OCI-LY1 (cell line): Measurements from ENCODE around the gene SCFD1.

ENCODE experiments used
- H2AFZ ChIP-seq: fragments of 200-600 bp; sonication (generic), shearing (Covaris generic); 2 replicates; pipeline ENCODE4 v1.6.0; 2014; ENCODE audit warnings: antibody characterized with exemption, mild to moderate bottlenecking, low read length
- H3F3A ChIP-seq: fragments of 200-600 bp; sonication (generic), shearing (Covaris generic); 2 replicates; pipeline ENCODE4 v1.6.0; 2014; ENCODE audit warnings: mild to moderate bottlenecking, antibody characterized with exemption, low read length, moderate library complexity; ENCODE audit not compliant: insufficient read depth
- H3K27ac ChIP-seq: fragments of 200-600 bp; sonication (generic); 2 replicates; pipeline ENCODE4 v1.5.1; 2014; ENCODE audit warnings: low read length, mixed run types, mild to moderate bottlenecking, low read depth; ENCODE audit not compliant: poor library complexity, severe bottlenecking
- H3K27me3 ChIP-seq: fragments of 200-600 bp; sonication (generic); 2 replicates; pipeline ENCODE4 v1.6.0; 2014; ENCODE audit warnings: antibody characterized with exemption, mild to moderate bottlenecking, low read length, moderate library complexity; ENCODE audit not compliant: insufficient read depth
- H3K36me3 ChIP-seq: fragments of 200-600 bp; sonication (generic); 2 replicates; pipeline ENCODE4 v1.6.1; 2014; ENCODE audit warnings: mild to moderate bottlenecking, antibody characterized with exemption, low read length, moderate library complexity, mixed read lengths; ENCODE audit not compliant: insufficient read depth
- H3K4me1 ChIP-seq: fragments of 200-600 bp; sonication (generic); 2 replicates; pipeline ENCODE4 v1.5.1; 2014; ENCODE audit warnings: mild to moderate bottlenecking, low read length, moderate library complexity; ENCODE audit not compliant: insufficient read depth, severe bottlenecking
- H3K4me2 ChIP-seq: fragments of 200-600 bp; sonication (generic), shearing (Covaris generic); 2 replicates; pipeline ENCODE4 v1.6.1; 2014; ENCODE audit warnings: low read length
- H3K4me3 ChIP-seq: fragments of 200-600 bp; sonication (generic); 2 replicates; pipeline ENCODE4 v1.5.1; 2014; ENCODE audit warnings: low read length, low read depth, mild to moderate bottlenecking, mixed read lengths; ENCODE audit not compliant: poor library complexity, severe bottlenecking
- H3K79me2 ChIP-seq: fragments of 200-600 bp; shearing (Covaris generic); 2 replicates; pipeline ENCODE4 v1.6.1; 2016; ENCODE audit warnings: mixed run types, low read length, mixed read lengths; ENCODE audit not compliant: insufficient read depth
- H3K9ac ChIP-seq: fragments of 200-600 bp; sonication (generic), shearing (Covaris generic); 2 replicates; pipeline ENCODE4 v1.6.1; 2014; ENCODE audit warnings: mild to moderate bottlenecking, low read length, mixed read lengths
- H3K9me2 ChIP-seq: fragments of 200-600 bp; sonication (generic), shearing (Covaris generic); 2 replicates; pipeline ENCODE4 v1.6.1; 2014; ENCODE audit warnings: low read depth, mild to moderate bottlenecking, low read length, mixed read lengths
- H3K9me3 ChIP-seq: fragments of 200-600 bp; shearing (Covaris generic); 2 replicates; pipeline ENCODE4 v1.6.1; 2014; ENCODE audit warnings: low read length, mixed read lengths
- H4K20me1 ChIP-seq: fragments of 200-600 bp; sonication (generic), shearing (Covaris generic); 2 replicates; pipeline ENCODE4 v1.6.0; 2016; ENCODE audit warnings: mild to moderate bottlenecking, low read length; ENCODE audit not compliant: insufficient read depth
- EZH2 ChIP-seq: fragments of 200-600 bp; sonication (generic), shearing (Covaris generic); IDR thresholded peaks from 2 replicates; pipeline ENCODE4 v1.8.0; 2017; ENCODE audit warnings: borderline replicate concordance, mixed run types, mild to moderate bottlenecking, antibody characterized with exemption, low read length, moderate library complexity, mixed read lengths
- TF ChIP-seq, protein P1 (sequence below): fragments of 200-600 bp; sonication (generic), shearing (Covaris generic); IDR thresholded peaks from 2 replicates; pipeline ENCODE4 v1.5.1; 2017; ENCODE audit warnings: mild to moderate bottlenecking, antibody characterized with exemption, low read length, moderate library complexity, mixed read lengths

SCFD1 gene

GRCh38 chr14:30691751-30692398 lies 69.8 kb downstream of the SCFD1 start:
- no peaks in the 10 kb centered on the region for H3K9me3 ChIP-seq
- no peaks in the 10 kb centered on the region for H3K27me3 ChIP-seq
- H3K4me2 ChIP-seq, result peak overlapping the region; percentile 77; the same call in 1 of the 2 replicates
- no peaks in the 10 kb centered on the region for H4K20me1 ChIP-seq
- H3K9ac ChIP-seq, result 0 out of 2 replicates have a peak overlapping the region, but pooled peaks have one; percentile 55
- no peaks in the 10 kb centered on the region for H3F3A ChIP-seq
- H3K4me1 ChIP-seq, result peaks cover 9% of the 10 kb centered on the region
- no peak for TF ChIP-seq EZH2
- TF ChIP-seq, protein P1, sequence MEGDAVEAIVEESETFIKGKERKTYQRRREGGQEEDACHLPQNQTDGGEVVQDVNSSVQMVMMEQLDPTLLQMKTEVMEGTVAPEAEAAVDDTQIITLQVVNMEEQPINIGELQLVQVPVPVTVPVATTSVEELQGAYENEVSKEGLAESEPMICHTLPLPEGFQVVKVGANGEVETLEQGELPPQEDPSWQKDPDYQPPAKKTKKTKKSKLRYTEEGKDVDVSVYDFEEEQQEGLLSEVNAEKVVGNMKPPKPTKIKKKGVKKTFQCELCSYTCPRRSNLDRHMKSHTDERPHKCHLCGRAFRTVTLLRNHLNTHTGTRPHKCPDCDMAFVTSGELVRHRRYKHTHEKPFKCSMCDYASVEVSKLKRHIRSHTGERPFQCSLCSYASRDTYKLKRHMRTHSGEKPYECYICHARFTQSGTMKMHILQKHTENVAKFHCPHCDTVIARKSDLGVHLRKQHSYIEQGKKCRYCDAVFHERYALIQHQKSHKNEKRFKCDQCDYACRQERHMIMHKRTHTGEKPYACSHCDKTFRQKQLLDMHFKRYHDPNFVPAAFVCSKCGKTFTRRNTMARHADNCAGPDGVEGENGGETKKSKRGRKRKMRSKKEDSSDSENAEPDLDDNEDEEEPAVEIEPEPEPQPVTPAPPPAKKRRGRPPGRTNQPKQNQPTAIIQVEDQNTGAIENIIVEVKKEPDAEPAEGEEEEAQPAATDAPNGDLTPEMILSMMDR, result no peak
- H3K36me3 ChIP-seq, result peaks cover 26% of the 10 kb centered on the region
- no peaks in the 10 kb centered on the region for H3K9me2 ChIP-seq
- H3K27ac ChIP-seq, result no peak overlapping the region
- H3K79me2 ChIP-seq, result no peaks in the 10 kb centered on the region
- H3K4me3 ChIP-seq, result no peak overlapping the region
- H2AFZ ChIP-seq, result no peak overlapping the region

- Histone ChIP-seq H4K20me1 (no peaks in the 10 kb centered on the region), H3K27ac (no peak overlapping the region), H3K9me2 (no peaks in the 10 kb centered on the region), H3K9ac (no peak overlapping the region), H3K4me2 (no peak overlapping the region), H3K36me3 (peaks cover 34% of the 10 kb centered on the region), H3K27me3 (no peaks in the 10 kb centered on the region), H3K4me3 (no peak overlapping the region), H3K79me2 (no peaks in the 10 kb centered on the region), H2AFZ (no peak overlapping the region), H3K4me1 (peaks cover 9% of the 10 kb centered on the region), H3K9me3 (no peaks in the 10 kb centered on the region), H3F3A (no peaks in the 10 kb centered on the region)
- no peak for TF ChIP-seq EZH2
- TF ChIP-seq, protein P1, result no peak
Measured at GRCh38 chr14:30692669-30693068, 70.5 kb downstream of the SCFD1 start.

- TF ChIP-seq EZH2, result no peak
- TF ChIP-seq, protein P1, result no peak
- Histone ChIP-seq H3K4me1 (no peaks in the 10 kb centered on the region), H3K4me3 (no peak overlapping the region), H3K9me2 (no peaks in the 10 kb centered on the region), H2AFZ (no peak overlapping the region), H4K20me1 (no peaks in the 10 kb centered on the region), H3K27me3 (no peaks in the 10 kb centered on the region), H3K9me3 (no peaks in the 10 kb centered on the region), H3K27ac (no peak overlapping the region), H3K4me2 (no peak overlapping the region), H3K79me2 (no peaks in the 10 kb centered on the region), H3K9ac (no peak overlapping the region), H3F3A (no peaks in the 10 kb centered on the region), H3K36me3 (peaks cover 83% of the 10 kb centered on the region)
Measured at GRCh38 chr14:30698463-30698862, 76.3 kb downstream of the SCFD1 start.
